BJ (cell line): ENCODE data around the gene DNTTIP2. TPM values are rescaled to one million over a fixed set of nuclear protein-coding genes. Genes with fewer than 3 reads are reported as not detected.

Experiments
- CTCF ChIA-PET: fragments of 350-600 bp; formaldehyde crosslinking; extraction: SDS; loops from one replicate; lab custom pipeline; 2021; ENCODE audit warnings: antibody characterized with exemption, inconsistent platforms; lab: Yijun Ruan, JAX
- POLR2A ChIA-PET: fragments of 300-600 bp; sonication (Branson Sonifier 250); formaldehyde crosslinking; extraction: SDS; loops from one replicate; lab custom pipeline; 2021; ENCODE audit warnings: antibody characterized with exemption; lab: Charles Lee
- DNase-seq: peaks from one replicate; pipeline ENCODE4 v3.0.0-alpha.2; 2011; ENCODE audit warnings: low read depth
- H3K27me3 ChIP-seq: 2 replicates; pipeline ENCODE4 v1.6.0; 2011; ENCODE audit warnings: low read length; ENCODE audit not compliant: control insufficient read depth, insufficient read depth
- H3K36me3 ChIP-seq: 2 replicates; pipeline ENCODE4 v1.5.1; 2011; ENCODE audit warnings: low read length; ENCODE audit not compliant: control insufficient read depth, insufficient read depth
- H3K4me3 ChIP-seq: 2 replicates; pipeline ENCODE4 v1.5.1; 2011; ENCODE audit warnings: low read depth, mild to moderate bottlenecking, control low read depth, low read length
- CTCF ChIP-seq: IDR thresholded peaks from 2 replicates; pipeline ENCODE4 v1.5.1; 2011; ENCODE audit warnings: low read depth, mild to moderate bottlenecking, control low read depth, inconsistent platforms, low read length, moderate library complexity; ENCODE audit not compliant: insufficient read depth
- polyA plus RNA-seq: library from polyadenylated mRNA; depleted of rRNA; stranded (reverse); fragments of >200 nt; gene quantifications from 2 replicates; pipeline ENCODE4 v1.2.3, GENCODE V29; 2011

The DNTTIP2 gene
- polyA plus RNA-seq, 1 experiment, result 10.4 TPM

GRCh38 chr1:93906480-93906879, 27.5 kb upstream of the DNTTIP2 start:
- ChIA-PET POLR2A (no interaction called here), CTCF (no interaction called here)
- no peak for TF ChIP-seq CTCF
- no peak overlapping the region for H3K4me3 ChIP-seq
- H3K36me3 ChIP-seq, result no peaks in the 10 kb centered on the region
- DNase-seq, result no peak
- no peaks in the 10 kb centered on the region for H3K27me3 ChIP-seq

GRCh38 chr1:93905734-93906133, 26.7 kb upstream of the DNTTIP2 start:
- Histone ChIP-seq H3K27me3 (no peaks in the 10 kb centered on the region), H3K4me3 (no peak overlapping the region), H3K36me3 (no peaks in the 10 kb centered on the region; the same call in 1 of the 2 replicates)
- DNase-seq, result no peak
- no peak for TF ChIP-seq CTCF
- CTCF ChIA-PET, result no interaction called here
- POLR2A ChIA-PET, result no interaction called here

GRCh38 chr1:93905051-93905450, 26.0 kb upstream of the DNTTIP2 start:
- POLR2A ChIA-PET, result no interaction called here
- TF ChIP-seq CTCF, result no peak
- DNase-seq, result no peak
- CTCF ChIA-PET, result no interaction called here
- H3K4me3 ChIP-seq, result no peak overlapping the region
- H3K27me3 ChIP-seq, result no peaks in the 10 kb centered on the region
- H3K36me3 ChIP-seq, result peaks cover 2% of the 10 kb centered on the region

- POLR2A ChIA-PET, result no interaction called here
- no peak for DNase-seq
- no peaks in the 10 kb centered on the region for H3K27me3 ChIP-seq
- H3K4me3 ChIP-seq, result no peak overlapping the region
- no peak for TF ChIP-seq CTCF
- H3K36me3 ChIP-seq, result peaks cover 2% of the 10 kb centered on the region
- CTCF ChIA-PET, result interaction anchor here (1.3 kb wide), 1 partner anchor 10 kb away, joined by 4 read pairs; no protein-coding TSS in a partner anchor
Measured at GRCh38 chr1:93904228-93904627, 25.2 kb upstream of the DNTTIP2 start.

GRCh38 chr1:93900723-93901504, 21.9 kb upstream of the DNTTIP2 start:
- no peak for TF ChIP-seq CTCF
- peaks cover 8% of the 10 kb centered on the region for H3K36me3 ChIP-seq
- no peaks in the 10 kb centered on the region for H3K27me3 ChIP-seq
- ChIA-PET POLR2A (no interaction called here), CTCF (interaction anchor here (0.9 to 1.2 kb wide), 2 partner anchors 8 to 14 kb away, joined by 3 read pairs; partner anchors contain the start of gene GCLM)
- no peak overlapping the region for H3K4me3 ChIP-seq
- no peak for DNase-seq
